ENCODE data around the gene COX7A1.
"Not testable (repeated sequence)": the region's sequence is repeated elsewhere in the genome, so short reads cannot be mapped to it uniquely, and the experiment has no call there.

Gene COX7A1

DNA sequence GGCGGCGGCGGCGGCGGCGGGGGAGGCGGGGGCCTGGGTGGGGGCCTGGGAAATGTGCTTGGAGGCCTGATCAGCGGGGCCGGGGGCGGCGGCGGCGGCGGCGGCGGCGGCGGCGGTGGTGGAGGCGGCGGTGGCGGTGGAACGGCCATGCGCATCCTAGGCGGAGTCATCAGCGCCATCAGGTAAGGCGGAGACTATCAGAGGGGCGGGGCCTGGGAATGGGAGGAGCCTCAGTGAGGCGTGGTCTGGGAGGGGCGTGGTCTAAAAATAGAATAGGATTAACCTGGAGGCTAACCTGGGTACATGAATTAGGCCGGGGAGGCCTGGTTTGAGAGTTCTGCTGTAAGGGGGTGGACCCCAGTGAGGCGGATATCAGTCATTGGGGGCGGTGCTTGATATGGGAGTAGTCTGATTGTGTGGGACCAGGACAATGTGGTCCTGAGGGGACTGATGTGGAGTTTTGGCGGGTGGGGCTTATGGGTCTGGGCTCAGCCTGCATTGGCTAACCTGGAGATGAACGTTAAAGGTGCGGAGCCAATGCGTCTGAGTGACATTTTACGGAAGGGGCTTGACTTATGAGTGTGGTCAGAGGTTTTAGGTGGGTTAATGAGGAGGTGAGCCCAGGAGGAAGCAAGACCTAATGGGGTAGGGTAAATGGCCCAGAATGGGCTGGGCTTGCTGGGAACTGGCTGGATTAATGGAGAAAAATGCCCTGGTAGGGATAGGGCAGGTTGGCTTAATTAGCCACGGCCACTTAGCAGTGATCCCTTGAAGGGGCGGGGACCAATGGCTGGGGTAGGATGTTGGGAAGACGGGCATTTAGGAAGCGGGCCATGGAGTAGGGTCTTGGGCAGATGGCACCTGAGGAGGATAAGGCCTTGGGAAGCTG is 11.0 kb downstream of the COX7A1 start:
- peak; percentile 85 for DNase-seq (ENCODE audit: low read depth)

DNA sequence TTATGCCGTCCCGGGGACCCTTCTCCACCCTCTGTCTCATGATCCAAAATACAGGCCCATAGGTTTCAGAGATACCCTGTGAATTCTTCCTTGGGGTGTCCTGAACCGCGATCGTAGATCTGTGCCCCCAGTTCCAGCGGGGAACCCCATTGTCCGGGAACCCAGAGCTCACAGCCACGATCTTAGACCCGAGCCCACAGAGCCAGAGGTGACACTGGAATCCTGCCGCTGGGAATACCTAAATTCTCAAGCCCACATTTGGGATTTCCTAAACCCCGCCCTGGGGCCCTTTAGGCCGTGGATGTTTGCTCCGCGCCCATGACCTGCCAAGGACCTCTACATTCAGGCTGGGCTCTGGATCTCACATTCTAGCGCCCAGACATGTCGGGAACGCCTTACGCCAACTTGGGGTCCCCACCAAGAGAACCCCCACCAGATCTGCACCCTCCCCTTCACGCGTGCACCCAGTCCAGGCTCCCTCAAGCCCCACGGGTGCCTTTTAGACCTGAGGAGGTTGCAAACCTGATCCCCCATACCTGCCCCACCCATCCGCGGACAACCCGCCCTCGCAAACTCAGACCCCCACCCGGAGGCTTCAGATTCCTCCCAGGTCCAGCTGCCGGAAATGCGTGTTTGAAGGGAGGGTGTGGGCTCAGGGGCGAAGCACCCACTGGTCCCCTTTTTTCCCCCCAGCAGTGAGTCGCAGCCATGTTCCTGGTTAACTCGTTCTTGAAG is 11.8 kb downstream of the COX7A1 start:
- peak; percentile 70 for DNase-seq (ENCODE audit: low read depth)

DNA sequence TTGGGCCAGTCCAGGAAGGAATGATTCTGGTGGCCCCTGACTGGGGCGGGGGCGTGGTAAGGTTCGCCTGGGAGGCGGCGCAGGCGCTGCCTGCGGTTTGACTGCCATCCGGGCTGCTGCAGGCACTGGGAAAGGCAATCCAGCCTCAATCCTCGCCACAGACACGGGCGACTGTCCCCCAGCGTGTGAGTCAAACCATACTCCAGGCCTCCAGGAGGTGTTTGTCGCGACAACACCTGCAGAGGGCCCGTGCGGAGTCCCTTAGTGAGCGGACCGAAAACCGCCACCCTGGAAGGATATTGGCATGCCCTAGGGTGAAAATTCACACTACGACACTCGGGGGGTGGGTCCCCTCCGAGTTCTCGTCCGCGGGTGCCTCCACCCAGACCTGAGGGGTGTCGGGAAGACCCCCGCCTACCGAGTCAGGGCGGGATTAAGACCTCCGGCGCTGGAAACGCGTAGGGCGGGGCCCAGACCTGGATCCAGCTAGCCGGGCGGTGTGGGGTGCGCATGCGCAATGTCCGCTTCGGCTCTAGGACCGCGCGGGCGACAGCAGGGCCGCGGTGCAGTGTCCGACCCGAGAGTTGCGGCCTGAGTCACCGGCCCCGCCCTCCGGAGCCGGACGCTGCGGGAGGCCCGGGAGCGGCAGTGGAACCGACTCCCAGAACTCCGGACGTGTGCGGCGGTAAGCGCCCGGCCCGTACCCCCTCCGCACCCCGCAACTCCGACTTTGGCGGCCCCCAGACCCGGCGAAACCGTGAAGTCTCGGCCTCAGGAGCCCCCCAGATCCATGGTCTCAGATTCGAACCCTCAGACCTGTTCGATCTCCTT is 12.6 kb downstream of the COX7A1 start, which contains the start of gene CAPNS1:
TSS of gene CAPNS1 (plus strand) at position 594 of the 831 bp plus-strand sequence. CDS start 946 bp downstream, outside the sequence.
- peak; percentile 96 for DNase-seq (ENCODE audit: low read depth)

DNA sequence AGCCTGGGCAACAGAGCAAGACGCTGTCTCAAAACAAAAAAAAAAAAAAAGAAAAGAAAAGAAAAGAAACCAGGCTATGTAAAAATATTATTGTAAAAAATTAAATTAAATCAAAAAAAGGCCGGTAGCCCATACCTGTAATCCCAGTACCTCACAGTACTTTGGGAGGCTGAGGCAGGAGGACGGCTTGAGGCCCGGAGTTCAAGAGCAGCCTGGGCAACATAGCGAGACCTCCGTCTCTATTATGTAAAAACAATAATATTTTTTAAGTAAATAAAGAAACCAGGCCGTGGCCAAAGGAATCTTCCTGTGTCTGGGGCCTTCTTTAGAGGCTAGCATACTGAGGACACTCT is 13.2 kb downstream of the COX7A1 start:
- DNase-seq (ENCODE audit: low read depth), result no peak

DNA sequence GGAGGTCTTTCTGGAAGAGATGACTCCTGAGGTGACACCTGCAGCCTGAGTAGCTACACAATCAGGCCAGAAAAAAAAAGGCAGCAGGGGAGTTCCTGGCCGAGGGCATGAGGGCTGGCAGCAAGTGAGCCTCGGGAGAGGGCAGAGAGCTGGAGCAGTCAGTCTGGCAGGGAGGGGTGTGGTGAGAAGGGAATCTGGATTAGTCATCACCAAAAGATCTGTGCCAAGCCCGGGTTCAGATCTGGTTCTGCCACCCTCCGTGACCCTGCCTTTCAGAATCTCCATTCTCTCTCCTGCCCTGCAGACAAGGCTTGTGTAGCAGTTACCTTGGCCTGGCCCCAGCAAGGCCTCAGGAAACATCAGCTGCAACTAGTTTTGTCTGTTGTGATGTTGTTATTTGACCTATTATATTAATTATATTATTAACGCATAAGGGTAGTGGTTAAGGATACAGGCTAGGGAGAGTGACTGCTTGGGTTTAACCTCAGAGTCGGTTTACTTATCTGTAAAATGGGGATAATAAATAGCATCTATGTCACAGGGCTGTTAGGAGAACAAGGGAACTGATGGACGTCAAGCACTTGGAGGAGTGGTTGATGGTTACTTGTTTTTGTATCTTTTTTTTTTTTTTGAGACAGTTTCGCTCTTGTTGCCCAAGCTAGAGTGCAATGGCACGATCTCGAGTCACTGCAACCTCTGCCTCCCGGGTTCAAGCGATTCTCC is 15.1 kb downstream of the COX7A1 start:
- DNase-seq (ENCODE audit: low read depth), result peak; percentile 80

DNA sequence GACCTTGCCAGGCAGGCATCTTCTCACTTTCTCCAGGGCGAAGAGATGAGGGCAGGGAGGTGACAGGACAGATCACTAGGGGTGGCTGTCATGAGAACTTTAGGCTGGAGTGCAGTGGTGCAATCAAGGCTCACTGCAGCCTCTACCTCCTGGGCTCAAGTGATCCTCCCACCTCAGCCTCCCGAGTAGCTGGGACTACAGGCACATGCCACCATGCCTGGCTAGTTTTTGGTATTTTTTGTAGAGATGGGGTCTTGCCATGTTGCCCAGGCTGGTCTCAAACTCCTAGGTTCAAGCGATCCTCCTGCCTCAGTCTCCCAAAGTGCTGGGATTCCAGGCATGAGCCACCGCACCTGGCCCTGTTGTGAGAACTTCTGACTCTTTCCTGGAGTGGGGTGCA is 17.4 kb downstream of the COX7A1 start:
- DNase-seq (ENCODE audit: low read depth), result not testable (repeated sequence)

DNA sequence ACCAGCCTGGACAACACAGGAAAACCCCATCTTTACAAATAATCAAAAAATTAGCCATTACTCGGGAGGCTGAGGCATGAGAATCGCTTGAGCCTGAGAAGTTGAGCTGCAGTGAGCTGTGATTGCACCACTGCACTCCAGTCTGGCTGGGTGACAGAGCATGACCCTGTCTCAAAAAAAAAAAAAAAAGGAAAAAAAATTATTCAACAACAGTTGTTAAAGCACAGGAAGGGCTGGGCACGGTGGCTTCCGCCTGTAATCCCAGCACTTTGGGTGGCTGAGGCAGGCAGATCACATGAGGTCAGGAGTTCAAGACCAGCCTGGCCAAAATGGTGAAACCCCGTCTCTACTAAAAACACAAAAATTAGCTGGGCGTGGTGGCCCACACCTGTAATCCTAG is 21.0 kb downstream of the COX7A1 start:
- not testable (repeated sequence) for DNase-seq (ENCODE audit: low read depth)

DNA sequence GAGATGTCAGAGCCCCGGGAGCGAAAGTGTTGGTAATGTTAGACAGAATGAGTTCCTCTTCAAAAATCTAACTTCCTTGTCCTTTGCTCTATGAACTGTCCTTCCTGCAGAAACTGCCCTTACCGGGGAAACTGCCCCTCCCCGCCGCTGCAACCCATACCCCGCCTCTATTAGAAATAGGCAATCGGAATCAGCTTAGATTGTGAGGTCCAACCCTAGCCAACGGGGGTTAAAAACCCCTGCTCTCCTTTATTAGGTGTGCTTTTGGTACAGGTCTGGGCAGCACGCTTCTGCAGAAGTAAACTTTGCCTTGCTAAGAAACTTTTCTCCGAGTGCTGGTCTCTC is 23.9 kb downstream of the COX7A1 start:
- DNase-seq (ENCODE audit: low read depth), result no peak

DNA sequence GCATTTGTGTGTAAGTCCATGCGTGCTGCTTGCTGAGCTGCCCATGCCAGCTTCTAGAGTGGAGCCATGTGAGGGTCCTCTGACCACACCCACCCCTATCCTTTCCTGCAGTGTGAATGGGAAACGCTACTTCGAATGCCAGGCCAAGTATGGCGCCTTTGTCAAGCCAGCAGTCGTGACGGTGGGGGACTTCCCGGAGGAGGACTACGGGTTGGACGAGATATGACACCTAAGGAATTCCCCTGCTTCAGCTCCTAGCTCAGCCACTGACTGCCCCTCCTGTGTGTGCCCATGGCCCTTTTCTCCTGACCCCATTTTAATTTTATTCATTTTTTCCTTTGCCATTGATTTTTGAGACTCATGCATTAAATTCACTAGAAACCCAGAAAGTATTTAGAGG is 26.7 kb downstream of the COX7A1 start:
- DNase-seq (ENCODE audit: low read depth), result no peak

DNA sequence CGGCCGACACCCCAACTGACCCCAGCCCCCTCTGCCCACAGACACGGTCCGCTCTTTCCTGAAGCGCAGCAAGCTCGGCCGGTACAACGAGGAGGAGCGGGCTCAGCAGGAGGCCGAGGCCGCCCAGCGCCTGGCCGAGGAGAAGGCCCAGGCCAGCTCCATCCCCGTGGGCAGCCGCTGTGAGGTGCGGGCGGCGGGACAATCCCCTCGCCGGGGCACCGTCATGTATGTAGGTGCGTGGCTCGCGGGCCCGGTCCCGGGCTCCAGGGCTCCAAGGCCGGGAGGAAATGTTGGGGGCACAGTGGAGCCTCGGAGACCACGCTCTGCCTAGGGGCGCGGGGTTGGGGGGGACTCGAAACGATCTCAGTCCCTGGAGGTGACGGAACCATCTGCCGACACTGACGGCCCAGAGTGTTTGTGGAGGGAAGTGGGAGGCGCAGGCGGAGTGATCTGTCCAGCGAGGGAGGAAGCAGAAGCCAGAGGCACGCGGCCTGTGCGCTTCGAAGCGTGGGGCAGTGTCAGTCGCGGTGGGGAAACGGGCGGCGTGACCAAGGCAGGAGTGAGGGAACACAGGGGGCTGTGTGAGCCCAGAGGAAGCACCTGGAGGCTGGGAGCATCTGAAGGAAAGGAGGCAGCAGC is 30.6 kb downstream of the COX7A1 start:
- DNase-seq (ENCODE audit: low read depth), result no peak

DNA sequence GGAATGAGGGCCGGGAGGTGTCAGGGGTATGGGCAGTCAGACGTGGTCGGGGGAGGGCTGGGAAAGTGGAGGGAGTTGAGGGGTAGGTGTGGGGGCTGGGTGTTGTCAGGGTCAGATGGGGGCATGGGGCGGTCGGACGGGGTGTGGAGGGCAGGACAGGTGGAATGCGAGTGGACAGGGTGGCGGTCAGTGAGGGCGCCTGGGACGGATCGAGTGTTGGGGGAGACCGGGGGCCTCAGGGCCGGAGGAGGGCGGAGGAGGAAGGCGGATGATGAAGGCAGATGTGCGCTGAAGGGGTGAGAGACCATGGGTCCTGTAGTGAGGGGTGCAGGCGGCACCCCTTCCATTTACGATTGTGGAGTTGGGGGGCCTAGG is 31.3 kb downstream of the COX7A1 start:
- no peak for DNase-seq (ENCODE audit: low read depth)

DNA sequence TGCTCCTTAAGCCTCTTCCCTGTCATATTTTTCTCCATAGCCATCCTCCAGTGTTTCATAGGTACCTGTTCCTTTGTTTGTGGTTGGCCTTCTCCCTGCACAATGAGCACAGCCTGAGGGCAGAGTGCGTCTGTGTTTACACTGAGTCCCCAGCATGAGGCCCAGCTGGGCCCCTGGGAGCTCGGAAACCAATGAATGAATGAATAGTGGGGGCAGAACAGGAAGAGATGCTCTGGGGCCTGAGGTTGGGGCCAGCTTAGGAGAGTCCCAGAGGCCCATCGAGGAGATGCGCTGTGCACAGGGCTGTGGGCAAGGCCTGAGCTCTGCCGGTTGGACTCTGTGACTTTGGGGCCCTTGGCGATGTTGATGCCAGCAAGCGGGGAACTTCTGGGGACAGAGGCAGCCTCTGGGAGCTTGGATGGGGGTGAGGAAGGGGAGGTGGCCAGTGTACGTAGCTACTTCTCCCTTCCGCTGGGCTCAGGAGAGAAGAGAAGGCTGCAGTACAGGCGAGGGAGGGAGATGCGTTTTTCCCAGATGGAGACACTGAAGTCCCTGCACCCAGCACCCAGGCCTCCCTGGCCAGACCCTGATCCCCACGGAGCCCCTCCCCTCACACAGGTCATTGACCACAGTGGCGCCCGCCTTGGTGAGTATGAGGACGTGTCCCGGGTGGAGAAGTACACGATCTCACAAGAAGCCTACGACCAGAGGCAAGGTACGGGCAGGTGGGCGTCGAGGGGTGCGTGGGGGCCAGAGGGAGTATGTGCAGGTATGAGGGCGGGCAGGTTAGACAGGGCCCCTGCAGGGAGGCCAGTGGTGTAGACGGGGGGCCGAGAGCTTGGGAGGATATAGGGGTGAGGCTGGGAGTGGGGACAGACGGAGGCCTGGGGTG is 31.9 kb downstream of the COX7A1 start:
- no peak for DNase-seq (ENCODE audit: low read depth)

DNA sequence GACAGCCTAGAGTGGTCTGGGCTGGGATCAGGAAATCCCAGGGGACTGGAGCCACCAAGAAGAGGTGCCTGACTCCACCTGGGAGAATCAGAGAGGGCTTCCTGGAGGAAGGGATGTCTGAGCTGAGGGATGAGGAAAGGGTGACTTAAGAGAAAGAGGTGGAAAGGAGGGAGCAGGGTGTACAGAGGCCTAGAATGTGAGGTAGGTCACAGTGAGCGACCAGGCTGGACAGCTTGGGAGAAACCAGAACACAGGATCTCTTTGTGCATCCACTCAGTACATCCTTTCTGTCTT is 36.0 kb downstream of the COX7A1 start:
- no peak for DNase-seq (ENCODE audit: low read depth)

DNA sequence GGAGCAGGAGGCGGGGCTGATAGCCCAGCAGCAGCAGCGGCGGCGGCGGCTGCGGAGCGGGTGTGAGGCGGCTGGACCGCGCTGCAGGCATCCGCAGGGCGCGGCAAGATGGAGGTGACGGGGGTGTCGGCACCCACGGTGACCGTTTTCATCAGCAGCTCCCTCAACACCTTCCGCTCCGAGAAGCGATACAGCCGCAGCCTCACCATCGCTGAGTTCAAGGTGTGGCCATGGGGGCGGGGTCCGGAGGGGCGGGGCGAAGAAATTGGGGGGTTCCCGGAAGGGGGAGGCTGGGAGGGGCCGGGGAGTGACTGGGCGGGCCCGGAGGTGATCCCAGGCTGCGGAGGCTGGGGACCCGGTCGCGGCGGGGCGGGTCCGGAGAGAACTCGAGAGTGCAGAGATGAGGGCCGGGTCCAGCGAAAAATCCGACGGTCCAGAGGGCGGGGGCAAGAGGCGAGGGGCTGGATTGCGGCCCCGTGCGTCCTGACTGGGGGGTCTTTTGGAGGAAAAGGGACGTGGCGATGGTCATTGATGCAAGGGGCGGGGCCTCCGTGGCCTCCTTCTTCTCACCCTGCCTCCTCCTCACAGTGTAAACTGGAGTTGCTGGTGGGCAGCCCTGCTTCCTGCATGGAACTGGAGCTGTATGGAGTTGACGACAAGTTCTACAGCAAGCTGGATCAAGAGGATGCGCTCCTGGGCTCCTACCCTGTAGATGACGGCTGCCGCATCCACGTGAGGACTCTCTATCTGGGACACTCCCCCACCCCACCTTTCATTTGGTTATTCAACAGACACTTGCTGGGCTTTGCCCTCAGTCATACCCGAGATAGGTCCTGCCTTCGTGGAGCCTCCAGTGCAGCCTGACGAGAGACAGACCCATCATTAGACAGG is 36.5 kb downstream of the COX7A1 start, which contains the start of gene TBCB:
TSS of gene TBCB (plus strand) at position 16 of the 891 bp plus-strand sequence. CDS start at position 109, 93 bp downstream.
- no peak for DNase-seq (ENCODE audit: low read depth)

DNA sequence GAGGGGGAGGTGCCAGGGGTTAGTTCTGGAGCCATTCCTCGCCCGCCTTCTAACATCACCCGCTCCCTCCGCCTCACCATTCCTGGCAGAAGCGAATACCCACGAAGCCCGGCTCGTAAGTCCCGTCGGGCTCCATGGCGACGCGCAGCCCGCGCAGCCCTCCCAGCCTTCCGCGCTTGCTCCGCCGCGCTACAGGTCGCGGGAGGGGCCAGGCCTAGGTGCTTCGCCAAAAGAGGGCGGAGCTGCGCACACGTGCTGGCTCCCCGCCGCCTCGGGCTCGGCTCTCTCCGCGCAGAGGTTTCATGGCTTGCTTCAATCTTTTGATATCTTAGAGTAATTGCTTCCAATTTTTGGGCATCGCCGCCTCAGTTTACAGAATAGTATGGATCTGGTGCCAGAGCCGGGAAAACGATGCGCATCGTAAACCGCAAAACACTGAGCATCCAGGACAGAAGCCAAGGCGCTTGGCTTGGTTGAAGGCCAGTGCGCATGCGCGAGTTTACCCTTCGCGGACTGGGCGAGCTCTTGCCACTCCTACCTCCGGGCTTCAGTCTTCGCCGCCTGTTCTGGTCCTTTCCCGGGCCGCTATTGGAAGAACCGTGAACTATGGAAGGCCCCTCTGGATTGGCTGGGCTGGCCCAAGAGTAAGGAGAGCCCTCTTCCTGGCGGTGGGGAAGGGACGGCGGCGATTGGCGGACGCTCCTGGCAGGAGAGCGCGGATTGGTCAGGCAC is 37.4 kb downstream of the COX7A1 start, which contains the start of gene POLR2I:
TSS of gene POLR2I (minus strand) at position 155 of the 732 bp plus-strand sequence. CDS start at position 136, 19 bp downstream.
- DNase-seq (ENCODE audit: low read depth), result peak; percentile 100

DNA sequence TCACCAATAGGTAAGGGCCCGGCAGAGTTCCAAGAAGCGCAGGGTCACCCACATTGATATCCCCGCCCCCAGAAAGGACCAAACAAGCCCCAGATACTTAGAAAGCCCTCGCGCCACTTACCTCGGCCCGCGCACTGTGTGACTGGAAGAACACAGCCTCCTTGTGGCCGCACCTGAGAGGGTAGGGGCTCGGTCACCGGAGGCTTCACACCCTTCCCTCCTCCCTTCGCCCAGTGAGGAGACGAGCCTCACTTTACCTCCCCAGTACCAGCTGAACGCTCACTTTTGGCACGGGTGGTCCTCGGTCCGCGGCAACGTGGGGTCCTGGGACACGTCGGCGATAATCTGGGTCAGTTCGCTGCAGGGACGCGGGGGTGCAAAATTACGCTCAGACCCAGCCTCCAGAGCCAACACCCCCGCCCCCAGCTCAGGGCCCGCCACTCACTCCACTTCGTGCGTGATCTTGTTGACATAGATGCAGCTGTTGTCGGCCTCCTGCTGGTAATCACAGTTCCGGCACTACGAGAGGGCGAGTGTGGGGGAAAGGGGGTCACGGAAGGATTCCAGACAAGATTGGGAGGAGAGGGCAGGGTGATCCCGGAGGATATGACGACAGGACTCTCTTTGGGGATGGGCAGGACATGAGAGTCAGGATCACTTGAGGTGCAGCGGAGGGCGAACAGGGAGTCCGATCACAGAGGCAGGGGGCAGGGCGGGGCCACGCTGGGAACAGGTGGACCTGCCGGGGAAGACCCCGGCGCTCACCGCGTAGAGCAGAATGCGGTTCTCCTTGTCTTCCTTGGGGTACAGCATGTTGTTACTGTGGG is 38.1 kb downstream of the COX7A1 start:
- DNase-seq (ENCODE audit: low read depth), result peak; percentile 55

DNA sequence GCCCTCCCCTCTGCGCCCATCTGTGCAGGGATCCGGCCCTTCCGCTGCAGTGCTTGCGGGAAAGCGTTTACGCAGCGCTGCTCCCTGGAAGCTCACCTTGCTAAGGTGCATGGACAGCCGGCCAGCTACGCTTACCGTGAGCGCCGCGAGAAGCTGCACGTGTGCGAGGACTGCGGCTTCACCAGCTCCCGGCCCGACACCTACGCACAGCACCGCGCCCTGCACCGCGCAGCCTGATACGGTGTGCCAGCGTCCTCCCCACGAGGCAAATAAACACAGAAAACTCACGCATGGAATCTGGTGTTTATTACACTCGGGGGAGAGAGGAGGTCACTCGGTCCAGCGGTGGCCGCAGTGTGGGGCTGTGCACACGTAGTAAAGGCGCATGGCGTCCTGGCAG is 38.8 kb downstream of the COX7A1 start:
- no peak for DNase-seq (ENCODE audit: low read depth)

DNA sequence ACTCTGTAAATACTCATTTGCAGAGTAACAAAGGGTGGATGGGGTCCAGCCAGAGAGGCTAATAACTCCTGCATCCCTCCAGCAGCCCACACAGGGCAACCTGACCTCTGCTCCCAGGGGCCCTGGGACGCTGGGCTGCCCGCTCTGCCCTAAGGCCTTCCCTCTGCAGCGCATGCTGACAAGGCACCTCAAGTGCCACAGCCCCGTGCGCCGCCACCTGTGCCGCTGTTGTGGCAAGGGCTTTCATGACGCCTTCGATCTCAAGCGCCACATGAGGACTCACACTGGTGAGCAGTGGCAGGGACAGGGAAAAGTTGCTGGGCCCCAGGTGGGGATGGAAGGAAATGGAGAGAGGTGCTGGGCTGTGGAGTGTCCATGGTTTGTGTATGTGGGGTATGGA is 39.6 kb downstream of the COX7A1 start:
- no peak for DNase-seq (ENCODE audit: low read depth)
